Neural cell (in vitro differentiated cells): Measurements from ENCODE around the gene NPTN.

ENCODE experiments used
- EP300 ChIP-seq: fragments of 450-650 bp; conservative IDR thresholded peaks from 2 replicates; pipeline ENCODE4 v1.6.1; 2014; ENCODE audit warnings: antibody characterized with exemption, mild to moderate bottlenecking, moderate library complexity; ENCODE audit not compliant: poor library complexity, severe bottlenecking
- EZH2 ChIP-seq: fragments of 200-600, 300-800 bp; shearing (Covaris generic), sonication (generic); IDR thresholded peaks from 2 replicates; pipeline ENCODE4 v1.6.1; 2014; ENCODE audit warnings: antibody characterized with exemption, low read length, borderline replicate concordance, mild to moderate bottlenecking; ENCODE audit not compliant: insufficient read depth, poor library complexity, severe bottlenecking
- RAD21 ChIP-seq: fragments of 450-650 bp; conservative IDR thresholded peaks from 2 replicates; pipeline ENCODE4 v1.6.1; 2014; ENCODE audit warnings: antibody characterized with exemption, mild to moderate bottlenecking, moderate library complexity
- SMC3 ChIP-seq: fragments of 450-650 bp; conservative IDR thresholded peaks from 2 replicates; pipeline ENCODE4 v1.6.1; 2014; ENCODE audit warnings: antibody characterized with exemption, mild to moderate bottlenecking, moderate library complexity; ENCODE audit not compliant: poor library complexity
- TAF1 ChIP-seq: IDR thresholded peaks from 2 replicates; pipeline ENCODE4 v1.6.1; 2012; ENCODE audit warnings: low read depth
- TF ChIP-seq, protein P1 (sequence below): fragments of 450-650 bp; IDR thresholded peaks from 2 replicates; pipeline ENCODE4 v1.5.1; 2014; ENCODE audit warnings: antibody characterized with exemption, mild to moderate bottlenecking, moderate library complexity; ENCODE audit not compliant: poor library complexity, severe bottlenecking
- TF ChIP-seq, protein P2 (sequence below): IDR thresholded peaks from 2 replicates; pipeline ENCODE4 v1.6.1; 2012; ENCODE audit warnings: borderline replicate concordance

DNA sequence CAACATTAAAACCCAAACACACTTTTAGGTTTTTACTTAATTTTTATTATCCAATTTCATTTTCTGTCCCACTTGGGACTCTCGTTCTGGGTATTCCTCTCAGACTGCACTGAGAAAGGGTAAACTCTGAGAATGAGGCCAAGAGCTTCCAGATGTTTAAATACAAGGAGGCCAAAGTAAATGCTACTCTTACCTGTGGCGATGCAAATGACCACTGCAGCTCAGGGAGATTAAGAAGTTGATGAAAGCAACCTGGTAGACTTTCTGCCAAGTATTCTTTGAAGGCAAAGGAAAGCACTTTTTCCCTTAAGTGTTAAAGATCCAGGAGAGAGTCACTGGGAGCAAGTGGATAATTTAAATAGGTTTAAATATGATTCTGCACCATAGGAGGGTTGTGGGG, 39.1 kb downstream of the NPTN start:
- TF ChIP-seq TAF1, result no peak
- TF ChIP-seq, protein P1, sequence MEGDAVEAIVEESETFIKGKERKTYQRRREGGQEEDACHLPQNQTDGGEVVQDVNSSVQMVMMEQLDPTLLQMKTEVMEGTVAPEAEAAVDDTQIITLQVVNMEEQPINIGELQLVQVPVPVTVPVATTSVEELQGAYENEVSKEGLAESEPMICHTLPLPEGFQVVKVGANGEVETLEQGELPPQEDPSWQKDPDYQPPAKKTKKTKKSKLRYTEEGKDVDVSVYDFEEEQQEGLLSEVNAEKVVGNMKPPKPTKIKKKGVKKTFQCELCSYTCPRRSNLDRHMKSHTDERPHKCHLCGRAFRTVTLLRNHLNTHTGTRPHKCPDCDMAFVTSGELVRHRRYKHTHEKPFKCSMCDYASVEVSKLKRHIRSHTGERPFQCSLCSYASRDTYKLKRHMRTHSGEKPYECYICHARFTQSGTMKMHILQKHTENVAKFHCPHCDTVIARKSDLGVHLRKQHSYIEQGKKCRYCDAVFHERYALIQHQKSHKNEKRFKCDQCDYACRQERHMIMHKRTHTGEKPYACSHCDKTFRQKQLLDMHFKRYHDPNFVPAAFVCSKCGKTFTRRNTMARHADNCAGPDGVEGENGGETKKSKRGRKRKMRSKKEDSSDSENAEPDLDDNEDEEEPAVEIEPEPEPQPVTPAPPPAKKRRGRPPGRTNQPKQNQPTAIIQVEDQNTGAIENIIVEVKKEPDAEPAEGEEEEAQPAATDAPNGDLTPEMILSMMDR, result no peak
- TF ChIP-seq RAD21, result no peak
- TF ChIP-seq EP300, result no peak
- TF ChIP-seq EZH2, result no peak
- TF ChIP-seq SMC3, result no peak
- TF ChIP-seq, protein P2, sequence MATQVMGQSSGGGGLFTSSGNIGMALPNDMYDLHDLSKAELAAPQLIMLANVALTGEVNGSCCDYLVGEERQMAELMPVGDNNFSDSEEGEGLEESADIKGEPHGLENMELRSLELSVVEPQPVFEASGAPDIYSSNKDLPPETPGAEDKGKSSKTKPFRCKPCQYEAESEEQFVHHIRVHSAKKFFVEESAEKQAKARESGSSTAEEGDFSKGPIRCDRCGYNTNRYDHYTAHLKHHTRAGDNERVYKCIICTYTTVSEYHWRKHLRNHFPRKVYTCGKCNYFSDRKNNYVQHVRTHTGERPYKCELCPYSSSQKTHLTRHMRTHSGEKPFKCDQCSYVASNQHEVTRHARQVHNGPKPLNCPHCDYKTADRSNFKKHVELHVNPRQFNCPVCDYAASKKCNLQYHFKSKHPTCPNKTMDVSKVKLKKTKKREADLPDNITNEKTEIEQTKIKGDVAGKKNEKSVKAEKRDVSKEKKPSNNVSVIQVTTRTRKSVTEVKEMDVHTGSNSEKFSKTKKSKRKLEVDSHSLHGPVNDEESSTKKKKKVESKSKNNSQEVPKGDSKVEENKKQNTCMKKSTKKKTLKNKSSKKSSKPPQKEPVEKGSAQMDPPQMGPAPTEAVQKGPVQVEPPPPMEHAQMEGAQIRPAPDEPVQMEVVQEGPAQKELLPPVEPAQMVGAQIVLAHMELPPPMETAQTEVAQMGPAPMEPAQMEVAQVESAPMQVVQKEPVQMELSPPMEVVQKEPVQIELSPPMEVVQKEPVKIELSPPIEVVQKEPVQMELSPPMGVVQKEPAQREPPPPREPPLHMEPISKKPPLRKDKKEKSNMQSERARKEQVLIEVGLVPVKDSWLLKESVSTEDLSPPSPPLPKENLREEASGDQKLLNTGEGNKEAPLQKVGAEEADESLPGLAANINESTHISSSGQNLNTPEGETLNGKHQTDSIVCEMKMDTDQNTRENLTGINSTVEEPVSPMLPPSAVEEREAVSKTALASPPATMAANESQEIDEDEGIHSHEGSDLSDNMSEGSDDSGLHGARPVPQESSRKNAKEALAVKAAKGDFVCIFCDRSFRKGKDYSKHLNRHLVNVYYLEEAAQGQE, result no peak
